DND-41 (cell line): Measurements from ENCODE around the gene SPATS2.

Experiments
- ATAC-seq: fragments of 200-7000 bp; cut with Tn5 transposase; 3 replicates; pipeline ENCODE4 v1.9.1; 2021; ENCODE audit warnings: low read depth; ENCODE audit not compliant: insufficient read depth
- DNase-seq: peaks from one replicate; pipeline ENCODE4 v3.0.0-alpha.2; 2020
- H2AFZ ChIP-seq: 2 replicates; pipeline ENCODE4 v1.6.0; 2012; ENCODE audit warnings: low read depth, low read length
- H3K27ac ChIP-seq: 2 replicates; pipeline ENCODE4 v1.5.1; 2012; ENCODE audit warnings: low read length, inconsistent platforms
- H3K27me3 ChIP-seq: fragments of 200-600 bp; sonication (generic); 2 replicates; pipeline ENCODE4 v1.6.0; 2012; ENCODE audit warnings: low read length, mild to moderate bottlenecking, inconsistent platforms; ENCODE audit not compliant: insufficient read depth, poor library complexity
- H3K36me3 ChIP-seq: 2 replicates; pipeline ENCODE4 v1.5.1; 2012; ENCODE audit warnings: low read length, inconsistent platforms; ENCODE audit not compliant: insufficient read depth
- H3K4me1 ChIP-seq: 2 replicates; pipeline ENCODE4 v1.5.1; 2012; ENCODE audit warnings: mild to moderate bottlenecking, low read length; ENCODE audit not compliant: insufficient read depth
- H3K4me2 ChIP-seq: 2 replicates; pipeline ENCODE4 v1.6.0; 2012; ENCODE audit warnings: mild to moderate bottlenecking, moderate library complexity, low read length, inconsistent platforms; ENCODE audit not compliant: insufficient read depth
- H3K4me3 ChIP-seq, 2 experiments: fragments of 200-600 bp in 1 of 2; shearing (Covaris generic) in 1 of 2; 2 replicates each; pipeline ENCODE4 v1.5.1; 2012 to 2016; ENCODE audit warnings: inconsistent platforms in 2 of 2, low read length in 2 of 2, mild to moderate bottlenecking in 2 of 2, low read depth in 1 of 2, moderate library complexity in 1 of 2
- H3K79me2 ChIP-seq: 2 replicates; pipeline ENCODE4 v1.6.0; 2012; ENCODE audit warnings: low read length, inconsistent platforms; ENCODE audit not compliant: insufficient read depth
- H3K9ac ChIP-seq: 2 replicates; pipeline ENCODE4 v1.6.0; 2012; ENCODE audit warnings: low read depth, mild to moderate bottlenecking, inconsistent platforms, low read length, moderate library complexity
- H3K9me3 ChIP-seq: 2 replicates; pipeline ENCODE4 v1.5.1; 2012; ENCODE audit warnings: low read length, moderate library complexity, mild to moderate bottlenecking, inconsistent platforms; ENCODE audit not compliant: insufficient read depth, severe bottlenecking
- H4K20me1 ChIP-seq: 2 replicates; pipeline ENCODE4 v1.6.0; 2012; ENCODE audit warnings: low read length; ENCODE audit not compliant: insufficient read depth
- CTCF ChIP-seq: IDR thresholded peaks from 2 replicates; pipeline ENCODE4 v1.5.1; 2012; ENCODE audit warnings: borderline replicate concordance, low read length, moderate library complexity, mild to moderate bottlenecking; ENCODE audit not compliant: poor library complexity, severe bottlenecking; ENCODE audit errors: extremely low read depth
- EZH2 ChIP-seq: IDR thresholded peaks from 3 replicates; pipeline ENCODE4 v1.6.1; 2012; ENCODE audit warnings: borderline replicate concordance, low read depth, mild to moderate bottlenecking, moderate library complexity, low read length, inconsistent platforms; ENCODE audit not compliant: severe bottlenecking

Gene SPATS2

GRCh38 chr12:49342066-49342913 lies 25.0 kb upstream of the SPATS2 start:
- H3K9ac ChIP-seq, result no peak overlapping the region
- H3K27me3 ChIP-seq, result no peaks in the 10 kb centered on the region
- 0 out of 2 replicates have a peak, but pooled peaks cover 3% of the 10 kb centered on the region for H4K20me1 ChIP-seq
- TF ChIP-seq EZH2, result no peak
- TF ChIP-seq CTCF, result peak; percentile 72
- no peaks in the 10 kb centered on the region for H3K36me3 ChIP-seq
- no peaks in the 10 kb centered on the region for H3K9me3 ChIP-seq
- ATAC-seq (peak; percentile 86), DNase-seq (peak; percentile 69)
- H3K4me3 ChIP-seq, result no peak overlapping the region
- H2AFZ ChIP-seq, result no peak overlapping the region
- no peaks in the 10 kb centered on the region for H3K79me2 ChIP-seq
- no peak overlapping the region for H3K27ac ChIP-seq
- H3K4me2 ChIP-seq, result no peak overlapping the region
- H3K4me1 ChIP-seq, result peaks cover 8% of the 10 kb centered on the region

DNA sequence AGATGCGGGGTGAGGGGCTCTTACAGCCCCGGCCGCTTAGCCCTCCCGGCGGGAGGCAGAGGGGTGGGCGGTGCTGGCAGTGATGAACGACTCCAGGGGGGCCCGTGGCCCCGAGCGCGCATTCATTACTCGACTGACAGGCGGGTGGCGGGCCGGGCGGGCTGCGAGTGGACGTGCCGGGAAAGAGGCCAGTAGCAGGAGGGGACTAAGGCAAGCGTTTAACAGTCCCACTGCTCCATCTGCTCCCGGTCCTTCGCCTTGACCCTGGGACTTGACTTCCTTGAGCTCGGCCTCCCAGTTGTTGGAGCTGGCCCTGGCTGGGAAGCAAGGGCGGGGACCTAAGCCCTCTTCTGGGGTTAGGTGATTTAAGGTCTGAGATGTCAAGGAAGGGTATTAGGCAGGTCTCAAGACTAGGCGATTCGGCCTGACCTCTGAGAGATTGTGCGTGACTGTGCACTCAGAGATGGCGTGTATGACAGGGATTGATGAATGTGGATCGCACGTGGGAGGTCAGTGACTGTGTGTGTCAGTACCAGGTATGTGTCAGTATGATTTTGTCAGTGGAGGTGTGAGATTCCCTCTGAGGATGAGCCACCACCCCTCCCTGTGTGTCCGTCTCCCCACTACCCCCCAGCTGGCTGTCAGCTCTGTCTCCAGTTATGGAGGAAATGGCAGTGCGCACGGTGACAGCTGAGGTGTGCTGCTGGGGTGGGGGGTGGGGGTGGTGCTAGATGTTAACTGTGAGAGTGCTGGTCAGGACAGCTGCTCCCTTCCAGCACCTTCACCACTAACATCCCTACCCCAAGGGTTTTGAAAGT lies 24.1 kb upstream of the SPATS2 start:
- H3K4me1 ChIP-seq, result peaks cover 10% of the 10 kb centered on the region
- no peak overlapping the region for H2AFZ ChIP-seq
- peak; percentile 2 for TF ChIP-seq CTCF
- no peak for TF ChIP-seq EZH2
- no peak for ATAC-seq
- H3K27ac ChIP-seq, result no peak overlapping the region
- no peak overlapping the region for H3K4me2 ChIP-seq
- no peak for DNase-seq
- H3K9me3 ChIP-seq, result no peaks in the 10 kb centered on the region
- no peaks in the 10 kb centered on the region for H3K27me3 ChIP-seq
- H4K20me1 ChIP-seq, result 0 out of 2 replicates have a peak, but pooled peaks cover 4% of the 10 kb centered on the region
- no peaks in the 10 kb centered on the region for H3K36me3 ChIP-seq
- H3K79me2 ChIP-seq, result no peaks in the 10 kb centered on the region
- H3K9ac ChIP-seq, result no peak overlapping the region
- H3K4me3 ChIP-seq, result no peak overlapping the region

GRCh38 chr12:49344486-49345050 lies 22.7 kb upstream of the SPATS2 start:
- Histone ChIP-seq H3K4me1 (peaks cover 10% of the 10 kb centered on the region), H3K9me3 (no peaks in the 10 kb centered on the region), H4K20me1 (0 out of 2 replicates have a peak, but pooled peaks cover 4% of the 10 kb centered on the region), H3K27me3 (no peaks in the 10 kb centered on the region), H3K9ac (no peak overlapping the region), H3K79me2 (no peaks in the 10 kb centered on the region), H3K36me3 (no peaks in the 10 kb centered on the region), H3K27ac (no peak overlapping the region), H2AFZ (no peak overlapping the region), H3K4me2 (no peak overlapping the region), H3K4me3 (no peak overlapping the region)
- TF ChIP-seq CTCF (no peak), EZH2 (no peak)
- ATAC-seq (no peak), DNase-seq (no peak)
